WERI-Rb-1 (cell line): ENCODE results near the gene PLEKHA6.

Experiments
- DNase-seq: peaks from one replicate; pipeline ENCODE4 v3.0.0-alpha.2; 2020
- H3K27ac ChIP-seq: fragments of 250-450 bp; sonication (Bioruptor Pico); 2 replicates; pipeline ENCODE4 v1.5.1; 2020; ENCODE audit warnings: mild to moderate bottlenecking, moderate library complexity
- H3K27me3 ChIP-seq: fragments of 250-450 bp; sonication (Bioruptor Pico); 2 replicates; pipeline ENCODE4 v1.5.1; 2021; ENCODE audit warnings: mild to moderate bottlenecking, low read depth, moderate library complexity; ENCODE audit not compliant: insufficient read depth, severe bottlenecking
- H3K36me3 ChIP-seq: fragments of 250-450 bp; sonication (Bioruptor Pico); 2 replicates; pipeline ENCODE4 v1.5.1; 2020; ENCODE audit warnings: mild to moderate bottlenecking, moderate library complexity
- H3K4me3 ChIP-seq: 2 replicates; pipeline ENCODE4 v1.5.1; 2011; ENCODE audit warnings: low read depth, mild to moderate bottlenecking, control low read depth, low read length
- H3K9me3 ChIP-seq: fragments of 250-450 bp; sonication (Bioruptor Pico); 2 replicates; pipeline ENCODE4 v1.5.1; 2021; ENCODE audit warnings: mild to moderate bottlenecking, moderate library complexity; ENCODE audit not compliant: severe bottlenecking
- CTCF ChIP-seq: IDR thresholded peaks from 2 replicates; pipeline ENCODE4 v1.5.1; 2011; ENCODE audit warnings: low read depth, mild to moderate bottlenecking, control low read depth, inconsistent platforms, low read length

Gene PLEKHA6

GRCh38 chr1:204359474-204360255 is at the start of gene PLEKHA6:
PLEKHA6 (minus strand) TSS chr1:204359929; CDS start chr1:204273727, 86,202 bp downstream.
- no peaks in the 10 kb centered on the region for H3K36me3 ChIP-seq
- no peaks in the 10 kb centered on the region for H3K27me3 ChIP-seq
- peak; percentile 87 for TF ChIP-seq CTCF
- peak within 1 kb of the TSS; percentile 81 for H3K27ac ChIP-seq
- peak within 1 kb of the TSS; percentile 47 for H3K4me3 ChIP-seq
- DNase-seq: peak; percentile 100
- H3K9me3 ChIP-seq: no peaks in the 10 kb centered on the region

- Histone ChIP-seq H3K4me3 (peak overlapping the region; percentile 78), H3K27ac (no peak overlapping the region), H3K27me3 (no peaks in the 10 kb centered on the region), H3K36me3 (peaks cover 72% of the 10 kb centered on the region), H3K9me3 (peaks cover 4% of the 10 kb centered on the region)
- TF ChIP-seq CTCF: no peak
- no peak for DNase-seq
Measured at GRCh38 chr1:204409123-204409522, 49.4 kb upstream of the PLEKHA6 start.

- Histone ChIP-seq H3K36me3 (peaks cover 77% of the 10 kb centered on the region), H3K9me3 (peaks cover 4% of the 10 kb centered on the region), H3K4me3 (peak overlapping the region; percentile 78), H3K27me3 (no peaks in the 10 kb centered on the region), H3K27ac (no peak overlapping the region)
- TF ChIP-seq CTCF: no peak
- no peak for DNase-seq
Measured at GRCh38 chr1:204408602-204409001, 48.9 kb upstream of the PLEKHA6 start.

- peaks cover 82% of the 10 kb centered on the region for H3K36me3 ChIP-seq
- peaks cover 4% of the 10 kb centered on the region for H3K9me3 ChIP-seq
- peak overlapping the region; percentile 78 for H3K4me3 ChIP-seq
- DNase-seq: no peak
- H3K27me3 ChIP-seq: no peaks in the 10 kb centered on the region
- no peak overlapping the region for H3K27ac ChIP-seq
- no peak for TF ChIP-seq CTCF
Measured at GRCh38 chr1:204408074-204408507, 48.4 kb upstream of the PLEKHA6 start.

GRCh38 chr1:204407295-204407971 is 47.7 kb upstream of the PLEKHA6 start:
- Histone ChIP-seq H3K27ac (no peak overlapping the region), H3K4me3 (peak overlapping the region; percentile 78), H3K9me3 (peaks cover 4% of the 10 kb centered on the region), H3K27me3 (no peaks in the 10 kb centered on the region), H3K36me3 (peaks cover 89% of the 10 kb centered on the region)
- no peak for TF ChIP-seq CTCF
- DNase-seq: no peak
